NCI-H1417 (cell line): Measurements from ENCODE around the gene HNRNPM.
A peak's percentile ranks its signal among the peaks of the same experiment; 100 is the strongest.
"Not testable (repeated sequence)": the region's sequence is repeated elsewhere in the genome, so short reads cannot be mapped to it uniquely, and the experiment has no call there.

ENCODE experiments used
- DNase-seq, 3 experiments: peaks; one replicate each; lab custom pipeline; 2025; lab: John Stamatoyannopoulos, UW

The HNRNPM gene

DNA sequence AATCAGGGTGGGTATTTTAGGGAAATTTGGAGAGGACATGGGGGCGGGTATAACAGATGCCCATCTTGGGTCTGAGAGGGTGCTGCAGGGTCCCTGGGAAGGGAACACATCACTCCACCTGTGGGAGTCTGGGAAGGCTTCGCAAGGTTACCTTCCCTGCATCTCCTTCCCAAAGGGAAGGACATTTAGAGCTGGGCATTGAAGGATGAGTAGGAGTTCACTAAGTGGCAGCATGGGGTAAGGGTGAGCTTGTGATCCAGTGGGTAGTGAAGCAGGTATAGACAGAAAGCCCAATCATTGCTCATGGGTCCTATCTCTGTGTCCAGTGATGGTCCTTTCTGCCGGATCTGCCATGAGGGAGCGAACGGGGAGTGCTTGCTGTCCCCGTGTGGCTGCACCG, 18.5 kb upstream of the HNRNPM start:
- no peak for DNase-seq

DNA sequence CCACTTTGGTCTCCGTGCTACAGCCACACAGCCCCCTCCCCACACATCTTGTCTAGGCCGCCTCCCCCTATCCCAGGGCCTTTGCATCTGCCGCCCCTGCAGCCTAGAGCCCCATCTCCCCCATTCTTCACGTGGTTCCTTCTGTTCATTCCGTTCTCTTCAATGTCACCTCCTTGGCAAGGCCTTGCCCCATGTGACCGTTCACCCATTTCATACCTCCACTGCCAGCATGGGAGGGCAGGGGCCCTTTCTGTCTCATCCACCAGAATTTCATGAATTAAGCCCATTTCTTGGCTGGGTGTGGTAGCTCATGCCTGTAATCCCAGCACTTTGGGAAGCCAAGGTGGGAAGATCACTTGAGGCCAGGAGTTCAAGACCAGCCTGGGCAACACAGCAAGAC, 15.7 kb upstream of the HNRNPM start:
- DNase-seq: no peak

DNA sequence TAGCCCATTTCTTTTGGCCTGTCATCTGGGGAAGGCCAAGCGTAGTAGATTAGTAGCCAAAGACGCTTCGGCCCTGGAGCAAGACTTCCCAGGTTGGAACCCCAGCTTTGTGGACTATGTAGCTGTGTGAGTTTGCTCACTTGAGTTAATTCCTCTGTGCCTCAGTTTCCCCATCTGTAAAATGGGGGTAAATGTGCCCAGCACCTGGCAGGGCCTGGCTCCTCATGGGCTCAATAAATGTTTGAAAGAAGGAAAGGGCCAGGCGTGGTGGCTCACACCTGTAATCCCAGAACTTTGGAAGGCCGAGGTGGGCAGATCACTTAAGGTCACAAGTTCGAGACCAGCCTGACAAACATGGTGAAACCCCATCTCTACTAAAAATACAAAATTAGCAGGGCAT, 14.9 kb upstream of the HNRNPM start:
- no peak for DNase-seq

DNA sequence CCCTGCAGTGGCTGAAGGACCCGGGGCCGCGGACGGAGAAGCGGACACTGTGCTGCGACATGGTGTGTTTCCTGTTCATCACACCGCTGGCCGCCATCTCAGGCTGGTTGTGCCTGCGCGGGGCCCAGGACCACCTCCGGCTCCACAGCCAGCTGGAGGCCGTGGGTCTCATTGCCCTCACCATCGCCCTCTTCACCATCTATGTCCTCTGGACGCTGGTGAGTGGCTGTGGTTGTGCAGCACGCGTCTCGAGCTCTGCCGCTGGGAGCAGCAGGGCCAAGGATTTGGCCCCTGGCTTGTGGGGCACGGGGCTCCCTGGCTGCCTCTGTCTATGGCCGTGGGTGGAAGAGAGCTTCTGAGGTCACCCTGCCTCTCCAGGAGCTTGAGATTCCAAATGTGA, 14.1 kb upstream of the HNRNPM start:
- DNase-seq: no peak

DNA sequence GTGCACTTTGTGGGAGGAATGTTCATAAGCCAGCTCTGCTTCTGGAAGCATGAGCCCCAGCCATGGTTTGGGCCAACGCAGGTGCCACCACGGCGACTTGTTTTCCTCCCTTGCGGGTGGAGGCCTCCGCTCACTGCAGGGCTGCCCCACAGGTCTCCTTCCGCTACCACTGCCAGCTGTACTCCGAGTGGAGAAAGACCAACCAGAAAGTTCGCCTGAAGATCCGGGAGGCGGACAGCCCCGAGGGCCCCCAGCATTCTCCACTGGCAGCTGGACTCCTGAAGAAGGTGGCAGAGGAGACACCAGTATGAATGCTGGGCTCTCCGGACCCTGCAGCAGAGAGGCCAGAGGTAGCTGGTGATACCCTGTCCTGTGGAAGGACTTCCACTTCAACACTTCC, 6.5 kb upstream of the HNRNPM start:
- DNase-seq: no peak

DNA sequence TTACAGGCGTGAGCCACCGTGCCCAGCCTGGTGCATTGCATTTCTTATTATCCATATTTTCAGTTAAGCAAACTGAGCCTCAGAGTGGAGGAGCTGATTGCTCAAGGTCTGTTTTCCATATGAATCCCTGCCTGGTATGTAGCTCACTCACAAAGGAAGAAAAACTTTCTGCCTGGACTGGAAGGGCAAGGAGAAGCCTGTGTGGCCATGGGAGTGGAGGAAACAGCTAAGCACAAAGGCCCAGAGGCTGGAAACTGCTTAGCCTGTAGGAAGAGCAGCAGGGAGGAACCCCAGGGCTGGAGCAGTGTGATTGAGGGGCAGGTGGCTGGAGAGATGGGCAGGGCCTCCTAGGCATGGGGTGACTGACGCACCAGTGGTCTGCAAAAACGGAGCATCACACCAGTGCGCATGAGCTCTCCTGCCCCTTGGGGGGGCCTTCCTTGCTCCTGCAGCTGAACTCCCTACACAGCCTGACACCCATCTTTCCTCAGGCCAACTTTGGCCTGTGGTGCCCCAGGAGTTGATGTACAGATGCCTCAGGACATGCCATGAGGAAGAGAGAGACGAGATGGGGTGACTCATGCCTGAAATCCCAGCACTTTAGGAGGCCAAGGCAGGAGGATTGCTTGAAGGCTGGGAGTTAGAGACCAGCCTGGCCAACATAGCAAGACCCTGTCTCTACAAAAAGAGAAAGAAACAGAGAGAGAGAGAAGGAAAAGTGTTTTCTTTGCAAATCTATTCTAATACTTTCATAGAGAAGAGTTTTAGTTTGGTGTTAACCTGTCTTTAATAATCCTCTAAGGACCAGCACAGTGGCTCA, 2.8 kb upstream of the HNRNPM start:
- no peak for DNase-seq

DNA sequence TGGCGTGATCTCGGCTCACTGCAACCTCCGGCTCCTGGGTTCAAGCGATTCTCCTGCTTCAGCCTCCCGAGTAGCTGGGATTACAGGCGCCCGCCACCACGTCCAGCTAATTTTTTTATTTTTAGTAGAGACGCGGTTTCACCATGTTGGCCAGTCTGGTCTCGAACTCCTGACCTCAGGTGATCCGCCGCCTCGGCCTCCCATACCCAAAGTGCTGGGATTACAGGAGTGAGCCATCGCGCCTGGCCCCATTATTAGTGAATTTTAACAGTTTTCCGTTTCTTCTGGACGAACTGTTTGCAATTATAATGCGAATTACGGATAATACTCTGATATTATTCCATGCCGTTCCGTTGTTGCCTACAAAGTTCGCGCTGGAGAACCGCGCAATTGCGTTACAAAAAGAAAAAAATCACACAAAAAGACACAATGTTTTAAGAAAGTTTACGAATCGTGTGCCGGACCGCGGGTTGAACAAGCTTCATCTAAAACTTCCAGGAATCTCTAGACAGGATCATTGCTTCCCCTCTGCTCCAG, 567 bp upstream of the HNRNPM start:
- DNase-seq: not testable (repeated sequence)

DNA sequence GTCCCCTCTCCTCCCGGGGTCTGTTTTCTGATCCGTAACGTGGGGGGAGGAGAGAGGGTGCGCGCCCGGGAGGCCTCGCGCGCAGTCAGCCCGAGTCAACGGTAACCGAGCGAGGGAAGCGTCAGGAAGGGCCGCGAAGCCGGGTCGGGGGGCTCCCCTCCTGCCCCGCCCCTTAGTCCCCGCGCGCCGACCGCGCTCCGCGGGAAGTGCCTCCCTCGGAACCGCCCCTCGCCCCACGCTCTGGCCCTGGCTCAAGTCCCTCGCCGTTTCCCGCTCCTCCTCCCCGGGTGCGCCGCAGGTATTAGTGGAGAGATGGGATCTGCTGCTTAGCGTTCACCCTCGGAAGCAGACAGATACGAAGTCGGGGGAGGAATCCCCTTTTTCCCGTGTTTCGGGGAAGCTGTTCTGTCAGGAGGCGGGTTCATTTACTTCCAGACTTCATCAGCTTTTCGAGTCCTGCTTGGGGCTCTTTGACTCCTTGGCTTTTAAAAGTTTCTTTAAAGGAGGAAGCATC, 770 bp downstream of the HNRNPM start:
- peak in 2 of 3 experiments; percentile 63 to 68 for DNase-seq

DNA sequence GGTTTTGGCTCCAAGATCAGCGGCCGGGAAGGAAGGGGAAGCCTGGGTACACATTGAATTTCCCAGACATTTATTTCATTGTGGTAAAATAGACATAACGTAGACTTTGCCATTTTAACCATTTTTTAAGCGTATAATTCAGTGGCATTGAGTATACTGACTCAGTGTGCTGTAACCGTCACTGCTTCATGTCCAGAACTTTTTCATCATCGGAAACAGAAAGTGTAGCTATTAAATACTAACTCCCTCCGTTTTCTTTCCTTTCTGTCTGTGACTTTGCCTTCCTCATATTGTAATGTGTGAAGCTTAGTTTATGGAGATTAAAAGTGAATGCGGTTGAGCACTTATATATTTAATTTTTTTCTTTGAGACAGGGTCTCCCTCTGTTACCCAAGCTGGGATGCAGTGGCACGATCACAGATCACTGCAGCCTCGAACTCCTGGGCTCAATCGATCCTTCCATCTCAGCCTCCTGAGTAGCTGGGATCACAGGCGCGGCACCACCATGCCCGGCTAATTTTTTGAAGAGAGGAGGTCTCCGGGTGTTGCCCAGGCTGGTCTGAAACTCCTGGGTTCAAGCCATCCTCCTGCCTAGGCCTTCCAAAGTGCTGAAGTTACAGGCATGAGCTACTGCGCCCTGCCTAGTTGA, 1.4 kb downstream of the HNRNPM start:
- no peak for DNase-seq

DNA sequence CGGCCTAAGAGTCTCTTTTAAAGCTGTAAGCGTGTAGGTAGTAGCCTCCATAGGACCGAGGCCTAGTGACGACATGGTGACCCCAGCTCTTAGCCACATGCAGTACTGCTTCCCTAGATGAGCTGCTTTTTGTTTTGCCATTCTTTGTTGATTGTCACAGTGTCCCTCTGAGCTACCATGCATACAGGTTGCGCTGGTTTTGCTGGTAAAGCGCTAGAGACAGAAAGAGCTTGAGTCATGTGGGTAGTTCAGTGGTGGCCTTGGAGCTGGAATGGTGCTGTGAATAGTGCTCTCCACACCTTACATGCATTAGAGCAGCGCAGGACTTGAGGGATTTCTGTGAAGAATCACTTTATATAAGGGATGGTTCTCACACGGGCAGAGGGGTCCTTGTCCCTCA, 5.1 kb downstream of the HNRNPM start:
- no peak for DNase-seq

DNA sequence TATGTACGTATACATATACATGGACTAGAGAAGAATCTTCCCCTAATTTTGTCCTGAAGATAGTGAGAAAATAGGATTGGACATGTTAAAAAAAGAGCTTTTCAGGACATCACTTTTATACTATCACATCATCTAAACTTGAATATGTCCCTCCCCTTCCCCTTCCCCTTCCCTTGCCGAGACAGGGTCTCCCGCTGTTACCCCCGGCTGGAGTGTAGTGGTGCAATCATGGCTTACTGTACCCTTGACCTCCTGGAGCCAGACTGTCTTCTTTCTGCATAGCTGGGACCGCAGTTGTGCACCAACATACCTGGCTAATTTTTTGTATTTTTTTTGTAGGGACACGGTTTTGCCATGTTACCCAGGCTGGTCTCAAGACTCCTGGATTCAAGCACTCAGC, 6.6 kb downstream of the HNRNPM start:
- no peak for DNase-seq

DNA sequence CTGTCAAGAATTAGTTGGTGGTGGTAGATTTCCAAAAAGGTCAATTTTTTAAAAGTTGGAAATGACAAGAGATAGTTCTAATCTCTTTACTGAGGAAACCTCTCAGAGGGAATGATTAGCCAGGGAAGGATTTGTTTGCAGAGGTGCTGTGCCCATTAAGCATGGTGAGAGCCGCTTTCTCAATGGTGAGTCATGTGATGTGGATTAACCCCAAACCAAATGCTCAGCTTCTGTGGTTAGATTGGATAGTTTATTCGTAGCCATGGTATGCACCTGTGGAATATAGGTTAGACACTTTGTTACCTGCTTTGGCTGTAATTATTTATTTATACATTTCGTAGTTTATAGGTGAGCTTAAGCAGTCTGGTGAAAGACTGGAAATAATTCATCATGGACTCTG, 7.1 kb downstream of the HNRNPM start:
- DNase-seq: peak in 1 of 3 experiments; percentile 13

DNA sequence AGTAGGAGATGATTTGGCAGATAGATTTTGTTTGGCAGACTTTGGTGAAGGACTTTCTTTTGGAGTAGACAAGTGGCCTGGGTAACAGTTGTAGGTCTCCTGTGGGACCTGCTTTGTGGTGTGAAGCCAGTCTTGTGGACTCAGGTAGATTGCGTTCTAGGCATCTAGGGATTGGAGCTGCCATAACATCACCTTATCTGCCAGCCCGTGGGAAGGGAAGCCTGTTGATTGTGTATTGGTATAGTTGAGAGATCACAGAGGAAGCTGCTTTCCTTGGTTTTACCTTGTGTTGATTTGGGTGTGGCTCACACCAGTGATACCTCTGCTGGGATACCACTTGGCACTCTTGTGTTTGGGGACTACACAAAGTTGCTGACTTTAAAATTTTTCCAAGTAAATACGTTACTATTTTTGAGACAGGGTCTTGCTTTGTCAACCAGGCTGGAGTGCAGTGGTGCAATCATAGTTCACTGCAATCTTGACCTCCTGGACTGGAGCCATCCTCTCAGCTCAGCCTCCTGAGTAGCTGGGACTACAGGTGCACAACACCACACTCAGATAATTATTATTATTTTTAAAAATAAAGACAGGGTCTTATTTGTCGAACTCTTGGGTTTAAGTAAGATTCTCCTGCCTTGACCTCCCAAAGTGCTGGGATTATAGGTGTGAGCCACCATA, 7.8 kb downstream of the HNRNPM start:
- DNase-seq: no peak

DNA sequence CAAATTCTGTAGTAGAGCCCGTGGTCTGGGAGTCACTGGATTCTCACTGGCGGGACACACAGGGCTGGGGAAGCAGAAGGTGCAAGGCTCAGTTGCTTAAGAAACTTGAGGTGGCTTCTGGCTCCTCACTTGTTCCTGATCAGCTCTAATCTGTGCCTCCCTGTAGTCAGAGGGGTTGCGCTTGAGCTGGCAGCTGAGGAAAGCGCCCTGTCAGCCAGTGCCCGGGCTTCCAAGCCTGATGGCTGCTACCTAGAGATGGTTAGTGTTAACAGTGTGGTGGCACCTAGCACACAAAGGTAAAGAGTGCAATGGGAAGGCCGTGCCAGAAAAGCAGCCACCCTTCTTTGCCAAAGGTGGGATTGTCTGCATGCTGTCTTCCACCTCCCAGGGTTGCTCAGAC, 8.8 kb downstream of the HNRNPM start:
- DNase-seq: no peak

DNA sequence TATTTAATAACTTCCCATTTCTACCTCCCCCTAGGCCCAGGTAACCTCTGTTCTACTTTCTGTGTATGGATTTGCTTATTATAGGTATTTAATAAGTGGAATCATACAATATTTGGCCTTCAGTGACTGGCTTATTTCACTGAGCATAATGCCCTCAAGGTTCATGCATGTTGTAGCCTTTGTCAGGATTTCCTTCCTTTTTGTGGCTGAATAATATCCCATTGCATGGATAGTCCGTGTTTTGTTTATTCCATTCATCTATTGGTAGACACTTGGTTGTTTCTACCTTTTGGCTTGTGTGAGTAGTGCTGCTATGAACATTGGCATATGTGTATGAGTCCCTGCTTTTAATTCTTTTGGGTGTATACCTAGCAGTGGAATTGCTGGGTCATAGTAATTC, 9.4 kb downstream of the HNRNPM start:
- no peak for DNase-seq

DNA sequence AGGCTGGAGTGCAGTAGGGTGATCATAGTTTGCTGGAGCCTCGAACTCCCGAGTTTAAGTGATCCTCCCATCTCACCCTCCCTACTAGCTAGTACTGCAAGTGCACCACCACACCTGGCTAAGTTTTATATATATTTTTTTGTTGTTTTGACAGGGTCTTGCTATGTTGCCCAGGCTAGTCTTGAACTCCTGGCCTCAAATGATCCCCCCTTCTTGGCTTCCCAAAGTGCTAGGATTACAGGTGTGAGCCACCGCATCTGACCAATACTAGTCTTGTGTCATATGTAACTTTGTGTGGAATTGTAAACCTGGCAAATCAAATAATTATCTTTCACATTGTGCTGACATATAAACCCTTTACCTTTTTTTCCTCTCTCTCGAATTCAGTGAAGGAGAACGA, 10.2 kb downstream of the HNRNPM start:
- DNase-seq: no peak

DNA sequence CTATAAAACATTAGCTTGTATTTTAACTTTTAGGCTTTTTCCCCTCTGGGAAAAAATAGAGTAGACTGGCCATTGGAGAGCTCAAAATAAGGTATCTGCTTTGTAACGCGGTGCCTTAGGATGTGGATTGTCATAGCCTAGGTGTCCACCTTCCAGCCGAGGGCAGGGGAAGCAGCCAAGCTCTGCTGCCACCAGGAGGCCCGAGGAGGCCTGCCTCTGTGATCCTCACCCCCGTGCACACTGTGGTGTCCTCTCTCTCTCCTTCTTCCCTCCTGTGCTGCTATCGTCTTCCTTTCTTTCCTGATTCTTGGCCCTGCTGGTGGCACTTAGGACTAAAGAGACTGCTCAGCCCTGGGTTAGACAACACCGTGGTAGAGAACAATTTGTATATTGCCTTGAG, 11.3 kb downstream of the HNRNPM start:
- no peak for DNase-seq

DNA sequence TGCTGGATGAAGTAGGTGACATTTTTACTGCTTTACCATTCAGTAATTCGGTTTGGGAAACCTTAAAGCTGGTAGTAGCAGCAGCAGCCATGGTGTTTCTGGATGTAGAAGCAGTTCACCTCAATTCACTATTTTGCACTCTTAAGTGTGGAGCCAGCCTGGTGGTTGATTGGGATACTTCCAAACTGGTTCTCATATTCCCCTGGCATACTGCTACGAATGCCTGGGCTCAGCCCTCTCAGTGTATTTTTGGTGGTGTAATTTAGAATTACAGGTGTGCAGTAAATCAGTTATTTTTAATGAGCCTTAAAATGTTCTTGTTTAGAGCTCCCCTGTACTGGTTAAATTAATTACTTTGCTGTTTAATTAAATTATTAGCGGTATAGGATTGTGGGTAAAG, 12.4 kb downstream of the HNRNPM start:
- DNase-seq: no peak

DNA sequence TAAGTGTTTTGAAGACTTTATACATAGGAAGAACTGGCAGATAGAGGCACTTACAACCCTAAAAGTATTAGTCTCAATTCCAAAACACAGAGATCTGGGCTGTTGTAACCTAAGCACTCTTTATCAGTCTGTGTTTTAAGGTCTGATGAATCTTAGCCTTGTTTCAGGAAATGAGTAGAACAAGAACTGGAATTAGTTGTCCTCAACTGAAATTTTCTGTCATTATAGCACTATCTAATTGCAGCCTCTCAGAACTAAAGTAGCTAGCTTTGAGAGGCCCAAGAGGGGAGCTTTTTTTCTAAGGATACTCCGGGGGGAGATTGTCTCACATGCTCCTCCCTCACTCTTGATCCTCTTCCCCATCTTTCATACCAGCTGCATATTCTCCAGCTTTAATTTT, 13.1 kb downstream of the HNRNPM start:
- no peak for DNase-seq

DNA sequence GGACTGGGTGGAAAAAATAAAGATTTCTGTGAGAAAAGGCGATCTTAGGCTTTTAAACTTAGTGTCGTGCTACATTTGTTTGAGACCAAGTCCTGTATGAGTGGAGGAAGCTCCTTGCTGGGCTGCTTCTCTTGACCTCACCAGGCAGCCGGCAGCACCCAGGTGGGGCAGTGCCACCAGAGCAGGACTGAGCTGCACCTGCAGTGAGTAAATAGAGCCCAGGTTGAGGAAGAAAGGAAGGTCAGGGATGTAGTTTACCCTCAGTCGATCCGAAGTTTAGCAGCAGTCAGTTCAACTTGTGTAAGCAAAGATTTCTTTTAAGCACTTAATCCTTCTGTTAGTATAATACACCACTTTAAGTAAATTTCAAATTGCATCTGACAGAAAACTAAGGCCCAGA, 13.6 kb downstream of the HNRNPM start:
- peak in 2 of 3 experiments; percentile 15 to 42 for DNase-seq

DNA sequence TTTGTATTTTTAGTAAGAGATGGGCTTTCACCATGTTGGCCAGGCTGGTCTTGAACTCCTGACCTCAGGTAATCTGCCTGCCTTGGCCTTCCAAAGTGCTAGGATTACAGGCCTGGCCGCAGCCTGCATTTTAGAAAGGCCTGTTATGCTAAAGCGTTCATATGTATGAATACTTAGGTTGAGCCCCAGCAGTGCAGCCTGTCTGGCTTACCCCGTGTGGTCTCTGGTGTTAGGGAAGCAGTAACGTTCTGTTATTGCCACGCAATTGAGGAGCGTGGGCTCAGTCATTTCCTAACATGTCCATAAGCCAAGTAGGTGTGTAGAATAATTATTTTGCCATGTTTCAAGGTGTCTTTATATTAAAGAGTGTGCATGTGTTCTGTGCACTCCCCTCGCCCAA, 14.3 kb downstream of the HNRNPM start:
- DNase-seq: no peak

DNA sequence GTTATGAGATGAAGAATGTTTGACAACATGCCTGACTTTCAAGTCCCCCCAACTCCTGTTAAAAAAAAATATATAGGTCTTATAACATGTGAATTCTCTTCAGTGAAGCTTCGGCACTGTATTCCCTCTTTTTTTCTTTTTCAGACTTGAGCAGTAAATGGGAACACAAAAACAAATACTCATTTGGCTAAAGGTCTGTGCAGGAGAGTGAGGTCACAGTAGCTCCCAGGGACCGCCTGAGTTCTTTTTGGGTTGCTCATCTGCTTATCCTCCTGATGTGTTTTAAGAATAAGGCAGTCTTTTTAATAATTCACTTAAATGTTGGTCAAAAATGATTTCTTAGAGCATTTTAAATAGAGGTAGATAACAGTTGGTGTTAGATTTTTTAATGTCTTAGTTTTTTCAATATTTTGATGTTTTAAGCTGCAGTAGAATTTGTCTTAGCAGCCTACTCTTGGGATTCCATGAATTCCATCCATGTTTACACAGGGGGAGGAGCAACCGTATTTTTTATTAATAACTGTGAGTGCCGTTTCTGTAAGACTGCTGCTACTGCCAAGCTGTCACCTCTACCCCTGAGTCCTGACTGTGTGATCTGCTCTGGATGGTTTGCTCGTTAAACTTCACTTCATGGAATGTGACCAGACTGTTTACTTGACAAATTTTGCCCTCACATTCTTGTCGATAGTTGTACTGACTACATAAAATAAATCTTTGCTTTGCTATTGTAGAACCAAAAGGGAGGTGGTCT, 14.9 kb downstream of the HNRNPM start:
- no peak for DNase-seq
